ENCODE measurements around the gene CDHR2.

- TF ChIP-seq POLR2AphosphoS5 (IDR thresholded peaks at IDR 0.05; ENCODE audit: low read depth, low read length) (no peak), POLR2A (IDR thresholded peaks at IDR 0.05; ENCODE audit: low read depth, low read length) (no peak)
Measured at GRCh38 chr5:176603091-176603490, 53.9 kb downstream of the CDHR2 start.
